Central memory CD4-positive, alpha-beta T cell (primary cell): Measurements from ENCODE around the gene ST8SIA5.
"Not testable (repeated sequence)": the region's sequence is repeated elsewhere in the genome, so short reads cannot be mapped to it uniquely, and the experiment has no call there.

Experiments used
- DNase-seq: peaks from one replicate; pipeline ENCODE4 v3.0.0; 2022
- total RNA-seq, 3 experiments: gene quantifications; one replicate each; lab custom pipeline; 2026; lab: John Stamatoyannopoulos, UW

ST8SIA5 gene
- total RNA-seq: 0 to 0.39 (median 0) reads per million in 3 experiments

DNA sequence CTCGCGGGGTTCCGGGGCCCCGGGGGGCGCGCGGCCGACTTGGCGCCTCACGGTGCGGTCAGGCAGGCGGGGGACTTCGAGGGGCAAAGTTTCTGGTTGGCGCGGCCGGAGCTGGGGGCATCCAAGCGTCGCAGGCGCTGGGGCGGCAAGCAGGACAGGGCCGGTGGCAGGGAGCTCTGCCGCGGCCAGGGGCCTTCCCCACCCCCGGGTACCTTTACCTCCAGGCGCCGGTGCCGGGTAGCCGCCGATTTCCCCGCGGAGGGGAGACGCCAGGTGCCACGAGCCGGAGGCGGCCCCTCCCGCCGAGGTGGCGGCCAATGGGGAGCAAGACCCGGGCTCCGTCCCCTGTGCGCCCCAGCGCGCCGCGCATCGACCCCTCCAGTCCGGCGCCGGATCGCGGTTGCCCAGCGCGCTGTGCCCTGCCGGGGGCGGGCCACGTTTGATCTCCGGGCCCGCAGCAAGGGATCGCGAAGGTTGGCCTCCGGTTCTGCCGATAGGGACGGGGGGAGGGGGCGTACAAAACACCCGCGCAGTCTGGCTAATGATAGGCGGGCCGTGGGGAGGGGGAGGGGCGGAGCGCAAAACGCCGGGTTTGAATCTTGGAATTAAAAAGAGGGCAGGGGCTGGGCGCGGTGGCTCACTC, at the start of gene ST8SIA5:
ST8SIA5 (minus strand) TSS at position 495 of the 643 bp plus-strand sequence. CDS start 545 bp downstream, outside the sequence.
- no peak for DNase-seq

DNA sequence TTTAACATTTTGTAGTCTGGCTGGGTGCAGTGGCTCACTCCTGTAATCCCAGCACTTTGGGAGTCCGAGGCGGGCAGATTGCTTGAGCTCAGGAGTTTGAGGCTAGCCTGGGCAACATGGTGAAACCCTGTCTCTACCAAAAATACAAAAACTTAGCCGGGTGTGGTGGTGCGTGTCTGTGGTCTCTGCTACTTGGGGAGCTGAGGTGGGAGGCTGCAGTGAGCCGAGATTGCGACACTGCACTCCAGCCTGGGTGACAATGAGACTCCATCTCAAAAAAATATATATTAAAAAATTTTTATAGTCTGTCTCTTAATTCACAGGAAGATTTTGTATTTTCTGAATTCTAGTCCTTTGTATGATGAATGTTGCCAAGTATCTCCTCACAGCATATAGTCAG, 39.1 kb upstream of the ST8SIA5 start:
- DNase-seq: not testable (repeated sequence)

DNA sequence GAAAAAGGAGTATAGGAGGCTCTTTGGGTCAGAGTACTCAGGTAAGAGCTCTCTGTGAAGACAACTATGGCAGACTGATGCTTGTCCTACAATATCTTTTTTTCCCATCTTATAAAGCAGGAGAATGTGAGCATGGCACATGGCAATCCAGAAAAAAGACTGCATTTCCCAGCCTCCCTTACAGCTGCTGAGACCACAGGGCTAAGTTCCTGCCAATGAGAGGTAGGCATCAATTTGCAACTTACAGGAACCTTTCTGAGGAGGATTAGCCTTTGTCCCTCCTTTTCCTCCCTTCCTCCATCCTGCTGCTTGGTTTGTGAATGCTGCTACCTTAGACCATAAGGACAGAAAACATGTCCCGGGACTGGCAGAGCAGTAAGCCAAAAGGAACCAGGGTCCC, 37.8 kb upstream of the ST8SIA5 start:
- DNase-seq: no peak

GRCh38 chr18:46793565-46793964, 36.7 kb upstream of the ST8SIA5 start:
- no peak for DNase-seq

DNA sequence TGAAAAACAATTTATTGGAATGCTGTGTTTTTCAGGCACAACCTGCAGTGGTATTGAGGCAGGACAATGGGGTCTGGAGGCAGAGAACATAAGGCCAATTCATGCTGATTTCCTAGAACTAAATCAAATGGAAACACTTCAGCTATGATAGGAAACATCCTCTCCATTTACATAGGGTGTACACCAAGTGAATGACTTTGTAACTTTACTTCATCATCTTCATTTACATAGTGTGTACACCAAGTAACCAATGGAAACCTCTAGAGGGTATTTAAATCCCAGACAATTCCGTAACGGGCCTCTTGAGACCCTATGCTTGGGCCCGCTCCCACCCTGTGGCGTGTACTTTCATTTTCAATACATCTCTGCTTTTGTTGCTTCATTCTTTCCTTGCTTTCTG, 32.2 kb upstream of the ST8SIA5 start:
- DNase-seq: no peak

DNA sequence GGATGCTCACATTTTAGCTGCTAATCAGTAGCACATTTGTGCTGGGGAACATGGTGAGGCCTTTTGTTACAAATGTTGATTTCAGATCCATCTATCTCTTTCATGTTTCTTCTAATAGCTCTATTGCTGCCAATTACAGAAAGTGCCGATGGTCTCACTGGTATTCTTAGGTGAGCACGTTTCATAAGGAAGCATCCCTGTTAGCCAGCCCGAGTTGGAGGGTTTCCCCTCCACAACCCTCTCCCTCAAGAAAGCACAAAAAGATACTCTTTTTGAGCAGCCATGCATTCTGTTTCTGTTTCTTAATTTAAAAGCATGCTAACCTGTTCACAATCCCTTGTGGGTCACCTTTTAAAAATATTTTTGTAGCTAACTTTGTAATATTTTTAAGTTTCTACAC, 30.8 kb upstream of the ST8SIA5 start:
- no peak for DNase-seq

DNA sequence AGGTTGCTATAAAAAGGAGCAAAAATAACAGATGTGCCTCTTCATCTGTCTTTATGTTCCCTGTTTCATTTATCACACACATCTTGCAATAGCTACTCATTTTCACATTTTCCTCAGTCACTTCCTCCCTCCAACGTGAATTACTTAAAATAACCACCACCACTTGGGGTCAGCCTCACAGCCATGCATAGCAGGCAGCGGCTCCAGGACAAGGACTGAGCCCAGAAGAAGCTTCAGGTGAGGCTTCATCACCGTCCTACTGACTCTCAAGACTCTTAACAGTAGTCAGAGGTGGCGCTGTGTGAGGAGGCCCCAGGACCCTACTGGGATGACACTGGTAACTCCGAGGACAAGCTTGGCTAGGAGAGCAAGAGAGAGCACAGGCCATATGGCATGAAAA, 15.5 kb upstream of the ST8SIA5 start:
- DNase-seq: no peak

GRCh38 chr18:46771141-46771540, 14.3 kb upstream of the ST8SIA5 start:
- DNase-seq: no peak

DNA sequence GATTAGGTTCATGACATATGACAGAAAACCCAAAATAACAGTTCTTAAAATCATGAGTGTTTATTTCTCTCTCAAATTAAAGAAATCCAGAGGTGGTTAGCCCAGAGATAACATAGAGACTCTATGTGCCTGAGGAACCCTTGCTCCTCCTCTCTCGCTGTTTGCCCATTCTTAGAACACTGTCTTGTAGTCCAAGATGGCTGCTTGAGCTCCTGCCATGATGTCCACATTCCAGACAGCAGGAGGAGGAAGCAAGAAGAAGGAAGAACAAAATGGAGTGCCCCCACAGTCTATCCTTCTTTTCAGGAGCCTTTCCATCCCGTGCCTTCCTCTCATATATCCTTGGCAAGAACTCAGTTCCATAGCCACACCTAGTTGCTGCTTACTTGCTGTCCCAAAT, 13.9 kb upstream of the ST8SIA5 start:
- no peak for DNase-seq

DNA sequence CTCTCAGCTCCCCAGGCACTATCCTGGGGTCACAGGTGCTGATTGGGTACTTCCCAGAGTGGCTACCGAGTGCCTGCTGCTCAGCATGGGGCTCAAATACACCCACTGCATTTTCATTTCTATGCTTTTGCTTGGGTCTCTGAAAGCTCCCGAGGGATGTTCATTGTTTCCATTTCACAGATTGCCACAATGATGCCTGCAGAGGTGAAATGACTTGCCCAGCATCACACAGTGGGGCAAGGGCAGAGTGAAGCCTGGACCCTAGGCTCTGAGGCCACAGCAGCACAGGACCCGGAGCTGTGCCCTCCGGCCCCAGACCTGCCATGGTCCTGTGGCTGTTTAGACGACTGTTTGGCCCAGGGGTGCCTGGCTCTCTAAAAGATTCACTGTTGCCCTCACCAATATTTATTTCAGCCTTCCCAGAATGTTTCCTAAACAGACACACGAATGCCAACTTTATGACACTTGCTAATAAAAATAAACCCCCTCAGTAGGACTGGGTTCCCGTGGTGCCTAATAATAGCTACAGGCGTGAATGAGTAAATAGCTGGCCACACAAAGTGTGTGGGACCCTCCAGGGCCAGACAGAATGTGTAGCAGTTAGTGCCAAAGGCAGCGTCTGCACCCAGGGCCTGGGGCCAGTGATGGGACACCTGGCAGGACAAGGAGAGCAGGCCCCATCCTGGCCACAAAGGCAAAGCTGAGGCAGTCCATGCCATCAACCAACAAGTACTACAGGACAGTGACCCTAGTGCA, 11.5 kb upstream of the ST8SIA5 start:
- DNase-seq: no peak

DNA sequence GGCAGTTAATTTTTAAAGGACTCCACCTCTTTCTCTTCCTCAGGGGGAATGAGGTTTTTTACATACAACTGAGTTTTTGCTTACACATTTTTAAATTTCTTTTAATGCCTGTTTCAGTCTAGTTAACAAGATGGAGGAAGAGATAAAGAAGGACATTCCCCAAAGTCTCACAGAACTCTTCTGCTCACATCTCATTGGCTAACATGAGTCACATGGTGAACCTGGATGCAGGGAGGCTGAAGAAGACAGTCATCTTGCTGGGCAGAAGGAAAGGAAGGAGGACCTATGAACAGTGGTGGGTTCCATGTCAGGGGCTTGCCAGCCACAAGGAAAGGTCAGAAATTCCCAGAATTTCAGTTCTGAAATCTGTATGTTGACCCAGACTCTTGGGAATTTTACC, 10.4 kb upstream of the ST8SIA5 start:
- no peak for DNase-seq

DNA sequence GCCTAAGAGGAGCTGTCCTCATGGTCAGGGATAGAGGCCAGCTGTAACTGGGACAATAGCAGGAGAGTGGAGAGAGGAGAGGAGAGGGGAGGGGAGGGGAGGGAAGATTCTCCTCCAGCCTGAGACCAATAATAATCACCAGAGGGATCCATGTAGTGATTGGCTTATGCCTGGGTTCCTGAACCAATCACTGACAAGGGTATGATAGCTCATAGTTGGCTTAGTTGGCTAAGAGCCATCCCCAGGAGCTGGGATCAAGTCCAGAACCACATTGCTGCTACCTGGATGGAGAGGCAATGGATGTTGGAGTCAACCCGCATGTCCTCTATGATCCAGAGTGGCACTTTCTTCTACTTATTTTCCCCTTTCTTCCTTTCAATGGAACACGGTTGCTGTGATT, 7.7 kb upstream of the ST8SIA5 start:
- no peak for DNase-seq

GRCh38 chr18:46761059-46761769, 4.4 kb upstream of the ST8SIA5 start:
- no peak for DNase-seq

DNA sequence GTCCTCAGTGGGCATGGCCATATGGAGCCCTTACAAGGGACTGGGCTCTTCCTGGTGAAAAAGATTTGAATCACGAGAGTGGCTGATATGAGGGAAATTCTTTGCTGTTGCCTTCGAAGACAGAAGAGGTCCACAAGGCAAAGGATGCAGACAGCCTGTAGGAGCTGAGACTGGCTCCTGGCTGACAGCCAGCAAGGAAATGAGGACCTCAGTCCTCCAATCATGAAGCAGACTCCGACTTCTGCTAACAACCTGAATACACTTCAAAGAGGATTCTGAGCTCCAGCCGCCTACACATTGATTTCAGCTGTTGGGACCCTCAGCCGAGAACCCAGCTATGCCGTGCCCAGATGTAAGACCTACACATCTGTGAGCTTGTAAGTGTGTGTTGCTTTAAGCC, 3.0 kb upstream of the ST8SIA5 start:
- no peak for DNase-seq

- DNase-seq: no peak
These were observed 761 bp downstream of the ST8SIA5 start for GRCh38 chr18:46756025-46756558.

DNA sequence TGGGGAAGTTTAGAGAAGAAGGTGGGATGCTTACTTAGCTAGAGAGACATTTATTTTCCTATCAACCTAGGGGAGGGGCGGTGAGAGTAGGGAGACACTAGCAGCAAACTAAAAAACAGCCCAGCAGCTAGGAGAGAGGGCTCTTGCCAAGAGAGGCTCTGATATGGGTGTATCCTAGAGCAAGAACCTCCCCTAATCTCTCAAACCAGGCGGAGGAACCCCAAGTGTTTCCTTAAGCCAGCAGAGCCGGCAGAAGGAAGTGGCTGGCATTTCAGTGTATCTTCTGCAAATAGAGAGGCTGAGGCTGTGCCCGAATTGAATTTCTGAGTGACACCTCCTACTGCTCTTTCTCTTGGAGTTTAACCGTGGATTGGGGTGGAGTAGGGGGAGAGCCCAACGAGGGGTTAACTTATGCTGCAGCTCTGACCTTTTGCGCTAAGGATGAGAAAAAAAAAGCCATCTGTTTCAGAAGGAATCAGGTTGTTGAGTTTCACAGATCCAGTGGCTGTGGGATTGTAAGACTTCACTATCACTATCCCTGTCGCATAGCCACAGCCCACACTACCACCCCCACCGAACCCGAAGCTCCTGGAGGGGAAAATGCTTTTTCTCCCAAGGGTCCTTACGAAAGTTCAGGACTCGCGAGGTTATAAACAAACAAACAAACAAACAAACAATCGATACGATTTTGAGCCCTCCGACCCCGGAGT, 1.4 kb downstream of the ST8SIA5 start:
- no peak for DNase-seq

DNA sequence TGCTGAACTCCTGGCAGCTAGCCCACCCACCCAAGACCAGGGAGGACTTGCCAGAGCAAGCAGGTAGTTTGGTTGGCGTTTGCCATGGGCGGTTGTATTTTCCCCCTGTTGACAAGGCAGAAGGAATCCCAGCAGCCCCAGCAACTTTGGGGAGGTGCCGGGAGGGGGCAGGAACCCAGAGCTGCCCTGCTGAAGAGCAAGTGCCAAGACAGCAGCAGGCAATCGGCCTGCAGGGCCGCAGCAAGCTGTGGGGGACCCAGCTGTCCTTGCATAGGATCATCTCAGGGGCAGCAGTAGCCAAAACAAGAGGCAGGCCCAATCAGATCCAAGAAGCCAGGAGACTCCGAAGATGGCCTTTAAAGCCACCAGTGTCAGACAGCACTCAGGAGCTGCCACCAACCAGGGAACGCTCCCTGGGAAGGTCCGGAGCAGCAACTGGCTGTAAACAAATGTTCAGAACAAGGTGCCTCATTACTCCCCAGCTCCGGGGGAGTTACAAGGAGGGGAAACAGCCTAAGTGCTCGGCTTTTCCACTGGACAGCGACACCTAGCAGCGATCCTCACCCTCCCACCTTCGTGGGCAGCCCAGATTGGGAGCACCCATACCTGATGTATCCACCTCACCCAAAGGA, 2.1 kb downstream of the ST8SIA5 start:
- DNase-seq: no peak

- no peak for DNase-seq
These were observed 2.7 kb downstream of the ST8SIA5 start for GRCh38 chr18:46754188-46754587.

DNA sequence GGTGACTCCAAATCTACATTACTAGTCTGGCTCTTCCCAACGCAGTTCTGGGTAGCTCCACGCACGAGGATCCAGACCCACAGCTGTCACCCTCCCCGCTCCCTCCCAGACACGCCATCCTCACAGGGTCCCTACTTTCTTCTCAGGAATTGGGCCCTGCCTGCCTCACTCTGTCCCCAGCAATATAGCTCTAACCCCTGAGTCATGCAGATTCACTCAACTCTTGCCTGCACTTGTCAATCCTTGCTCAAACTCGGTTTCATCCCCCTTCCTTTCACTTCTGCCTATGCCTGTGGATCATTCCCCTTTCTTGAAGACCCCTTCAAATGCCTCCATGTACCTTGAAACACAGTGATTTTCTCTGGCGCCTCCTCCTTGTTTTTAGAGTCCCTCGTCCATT, 5.0 kb downstream of the ST8SIA5 start:
- DNase-seq: no peak

DNA sequence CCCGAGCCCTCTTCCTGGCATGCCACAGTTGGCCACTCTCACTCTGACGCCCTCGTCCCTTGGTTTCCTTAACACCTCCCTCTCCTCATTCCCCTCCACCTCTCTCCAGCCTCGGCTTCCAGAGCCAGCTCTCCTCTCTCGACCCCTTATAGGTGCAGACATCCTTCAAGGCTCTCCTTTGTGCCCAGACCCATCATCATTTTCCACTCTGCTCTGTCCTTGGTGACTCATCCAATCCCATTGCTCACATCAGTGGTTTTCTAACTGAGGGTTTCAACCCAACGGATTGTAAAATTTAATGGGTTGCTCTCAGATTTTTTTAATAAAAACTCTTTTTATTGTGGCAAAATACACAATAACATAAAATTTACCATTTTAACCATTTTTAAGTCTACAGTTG, 6.2 kb downstream of the ST8SIA5 start:
- no peak for DNase-seq

DNA sequence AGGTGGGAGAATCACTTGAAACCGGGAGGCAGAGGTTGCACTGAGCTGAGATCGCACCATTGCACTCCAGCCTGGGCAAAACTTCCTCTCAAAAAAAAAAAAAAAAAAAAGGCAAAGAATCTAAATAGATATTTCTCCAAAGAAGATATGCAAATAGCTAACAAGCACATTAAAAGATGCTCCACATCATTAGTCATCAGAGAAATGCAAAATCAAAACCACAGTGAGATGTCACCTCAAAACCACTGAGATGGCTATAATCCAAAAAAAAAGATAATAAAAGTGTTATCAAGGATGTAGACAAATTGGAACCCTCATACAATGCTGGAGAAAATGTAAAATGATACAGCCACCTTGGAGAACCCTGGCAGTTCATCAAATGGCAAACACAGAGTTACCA, 8.4 kb downstream of the ST8SIA5 start:
- no peak for DNase-seq

- no peak for DNase-seq
These were observed 16.8 kb downstream of the ST8SIA5 start for GRCh38 chr18:46740046-46740445.
